ENCODE results near the gene TGFBR3. TPM values are rescaled to one million over a fixed set of nuclear protein-coding genes. Genes with fewer than 3 reads are reported as not detected.

The TGFBR3 gene
- total RNA-seq, 1 donor, result 32.2 TPM

DNA sequence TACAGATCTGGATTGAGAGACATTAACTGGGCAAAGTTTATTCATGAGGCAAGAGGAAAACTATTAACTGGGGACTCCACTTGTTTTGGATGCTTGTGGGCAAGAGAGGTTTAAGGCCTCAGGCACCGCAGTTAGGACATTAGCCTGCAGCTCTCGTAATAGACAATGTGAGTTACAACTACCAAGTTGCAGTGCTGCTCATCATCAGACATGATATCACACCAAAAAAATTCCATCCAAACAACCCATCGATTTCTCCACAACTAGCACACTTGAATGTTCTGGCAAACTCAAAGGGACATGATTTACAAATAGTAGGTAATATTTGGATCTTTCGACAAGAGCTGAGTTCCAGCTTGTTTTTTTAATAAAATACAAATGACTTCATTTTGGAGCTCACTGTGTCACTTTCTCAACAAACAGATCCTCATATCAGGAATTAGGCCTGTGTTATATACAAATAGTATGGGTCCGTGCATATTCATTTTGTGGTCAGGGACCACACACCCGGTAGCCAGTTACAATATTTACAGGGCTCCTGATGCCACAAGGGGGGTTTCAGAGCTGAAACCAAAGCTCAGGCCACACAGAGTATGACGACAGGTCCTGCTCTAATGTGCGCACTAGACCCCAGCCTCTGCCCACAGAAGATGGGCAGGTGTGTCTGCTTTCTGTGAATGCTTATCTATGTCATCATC lies 128.0 kb downstream of the TGFBR3 start:
- peaks cover 4% of the 10 kb centered on the region for H3K4me1 ChIP-seq (ENCODE audit: insufficient read depth, low read length)
- no peak overlapping the region for H2AFZ ChIP-seq (ENCODE audit: low read length)
- no peak overlapping the region for H3K4me3 ChIP-seq (ENCODE audit: insufficient read depth, low read length)
- no peaks in the 10 kb centered on the region for H4K20me1 ChIP-seq (ENCODE audit: insufficient read depth, low read length)
- no peak overlapping the region for H3K4me2 ChIP-seq (ENCODE audit: insufficient read depth, low read length)
- DNase-seq (ENCODE audit: insufficient read length, low spot score, missing footprints), result no peak
- peaks cover 3% of the 10 kb centered on the region for H3K79me2 ChIP-seq (ENCODE audit: insufficient read depth, low read length)
- no peaks in the 10 kb centered on the region for H3K36me3 ChIP-seq (ENCODE audit: insufficient read depth, low read length)
- TF ChIP-seq, protein P1, sequence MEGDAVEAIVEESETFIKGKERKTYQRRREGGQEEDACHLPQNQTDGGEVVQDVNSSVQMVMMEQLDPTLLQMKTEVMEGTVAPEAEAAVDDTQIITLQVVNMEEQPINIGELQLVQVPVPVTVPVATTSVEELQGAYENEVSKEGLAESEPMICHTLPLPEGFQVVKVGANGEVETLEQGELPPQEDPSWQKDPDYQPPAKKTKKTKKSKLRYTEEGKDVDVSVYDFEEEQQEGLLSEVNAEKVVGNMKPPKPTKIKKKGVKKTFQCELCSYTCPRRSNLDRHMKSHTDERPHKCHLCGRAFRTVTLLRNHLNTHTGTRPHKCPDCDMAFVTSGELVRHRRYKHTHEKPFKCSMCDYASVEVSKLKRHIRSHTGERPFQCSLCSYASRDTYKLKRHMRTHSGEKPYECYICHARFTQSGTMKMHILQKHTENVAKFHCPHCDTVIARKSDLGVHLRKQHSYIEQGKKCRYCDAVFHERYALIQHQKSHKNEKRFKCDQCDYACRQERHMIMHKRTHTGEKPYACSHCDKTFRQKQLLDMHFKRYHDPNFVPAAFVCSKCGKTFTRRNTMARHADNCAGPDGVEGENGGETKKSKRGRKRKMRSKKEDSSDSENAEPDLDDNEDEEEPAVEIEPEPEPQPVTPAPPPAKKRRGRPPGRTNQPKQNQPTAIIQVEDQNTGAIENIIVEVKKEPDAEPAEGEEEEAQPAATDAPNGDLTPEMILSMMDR (IDR thresholded peaks at IDR 0.05; ENCODE audit: extremely low read depth, low read depth, low read length), result no peak
- no peaks in the 10 kb centered on the region for H3K27me3 ChIP-seq (ENCODE audit: insufficient read depth, low read length)
- H3K9me3 ChIP-seq (ENCODE audit: low read depth, low read length), result no peaks in the 10 kb centered on the region
- no peak overlapping the region for H3K27ac ChIP-seq (ENCODE audit: low read depth, low read length)

GRCh38 chr1:91755702-91756287 lies 130.2 kb downstream of the TGFBR3 start:
- Histone ChIP-seq H2AFZ (ENCODE audit: low read length) (no peak overlapping the region), H3K27ac (ENCODE audit: low read depth, low read length) (no peak overlapping the region), H3K79me2 (ENCODE audit: insufficient read depth, low read length) (no peaks in the 10 kb centered on the region), H3K4me2 (ENCODE audit: insufficient read depth, low read length) (no peak overlapping the region), H3K4me3 (ENCODE audit: insufficient read depth, low read length) (no peak overlapping the region), H3K36me3 (ENCODE audit: insufficient read depth, low read length) (no peaks in the 10 kb centered on the region), H3K27me3 (ENCODE audit: insufficient read depth, low read length) (no peaks in the 10 kb centered on the region), H3K9me3 (ENCODE audit: low read depth, low read length) (no peaks in the 10 kb centered on the region), H4K20me1 (ENCODE audit: insufficient read depth, low read length) (peaks cover 2% of the 10 kb centered on the region), H3K4me1 (ENCODE audit: insufficient read depth, low read length) (peaks cover 12% of the 10 kb centered on the region)
- no peak for DNase-seq (ENCODE audit: insufficient read length, low spot score, missing footprints)
- TF ChIP-seq, protein P1 (IDR thresholded peaks at IDR 0.05; ENCODE audit: extremely low read depth, low read depth, low read length), result no peak

DNA sequence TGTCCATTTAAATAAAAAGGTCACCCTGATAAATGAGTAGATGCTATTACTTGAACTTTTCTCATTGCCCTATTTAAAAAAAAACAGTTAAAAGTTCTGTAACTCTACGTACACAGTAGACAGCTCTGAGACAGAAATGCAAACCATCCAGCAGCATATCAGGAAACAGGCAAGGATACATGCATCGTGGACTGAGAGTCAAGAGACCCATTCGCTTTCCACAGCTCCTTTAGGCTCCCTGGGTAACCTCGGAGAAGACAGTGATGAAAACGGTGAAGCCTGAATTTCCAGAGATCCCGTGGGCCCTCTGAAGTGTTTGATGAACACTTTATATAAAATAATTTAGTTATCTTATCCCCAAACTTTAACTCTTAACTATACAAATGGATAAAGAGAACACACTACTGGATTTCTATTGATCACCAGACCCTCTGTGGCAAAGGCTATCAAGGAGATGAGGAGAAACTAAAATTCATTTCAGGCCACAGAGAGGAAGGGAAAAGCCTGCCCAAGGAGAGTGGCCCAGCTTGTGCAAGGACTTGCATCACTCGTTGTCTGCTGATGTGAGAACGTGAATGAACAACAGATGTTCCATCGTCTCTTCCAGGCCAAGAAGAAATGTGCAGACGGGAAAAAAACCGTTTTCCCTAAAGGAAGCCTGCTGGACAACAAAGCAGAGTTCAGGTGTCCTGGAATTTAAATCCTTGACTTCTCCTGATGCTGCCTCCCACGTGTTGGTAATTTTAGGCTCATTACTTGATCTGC lies 131.0 kb downstream of the TGFBR3 start:
- no peaks in the 10 kb centered on the region for H3K9me3 ChIP-seq (ENCODE audit: low read depth, low read length)
- H3K4me2 ChIP-seq (ENCODE audit: insufficient read depth, low read length), result no peak overlapping the region
- H3K4me1 ChIP-seq (ENCODE audit: insufficient read depth, low read length), result peaks cover 20% of the 10 kb centered on the region
- no peaks in the 10 kb centered on the region for H3K79me2 ChIP-seq (ENCODE audit: insufficient read depth, low read length)
- no peaks in the 10 kb centered on the region for H3K36me3 ChIP-seq (ENCODE audit: insufficient read depth, low read length)
- peaks cover 5% of the 10 kb centered on the region for H4K20me1 ChIP-seq (ENCODE audit: insufficient read depth, low read length)
- no peak overlapping the region for H3K4me3 ChIP-seq (ENCODE audit: insufficient read depth, low read length)
- no peak overlapping the region for H2AFZ ChIP-seq (ENCODE audit: low read length)
- no peak for DNase-seq (ENCODE audit: insufficient read length, low spot score, missing footprints)
- H3K27ac ChIP-seq (ENCODE audit: low read depth, low read length), result no peak overlapping the region
- no peaks in the 10 kb centered on the region for H3K27me3 ChIP-seq (ENCODE audit: insufficient read depth, low read length)
- TF ChIP-seq, protein P1 (IDR thresholded peaks at IDR 0.05; ENCODE audit: extremely low read depth, low read depth, low read length), result no peak

GRCh38 chr1:91754348-91754747 lies 131.6 kb downstream of the TGFBR3 start:
- peak; percentile 62 for DNase-seq (ENCODE audit: insufficient read length, low spot score, missing footprints)
- Histone ChIP-seq H3K9me3 (ENCODE audit: low read depth, low read length) (no peaks in the 10 kb centered on the region), H4K20me1 (ENCODE audit: insufficient read depth, low read length) (peaks cover 5% of the 10 kb centered on the region), H3K27ac (ENCODE audit: low read depth, low read length) (no peak overlapping the region), H3K4me2 (ENCODE audit: insufficient read depth, low read length) (no peak overlapping the region), H3K79me2 (ENCODE audit: insufficient read depth, low read length) (no peaks in the 10 kb centered on the region), H3K4me3 (ENCODE audit: insufficient read depth, low read length) (no peak overlapping the region), H3K27me3 (ENCODE audit: insufficient read depth, low read length) (no peaks in the 10 kb centered on the region), H3K36me3 (ENCODE audit: insufficient read depth, low read length) (no peaks in the 10 kb centered on the region), H2AFZ (ENCODE audit: low read length) (no peak overlapping the region), H3K4me1 (ENCODE audit: insufficient read depth, low read length) (peaks cover 21% of the 10 kb centered on the region)
- TF ChIP-seq, protein P1 (IDR thresholded peaks at IDR 0.05; ENCODE audit: extremely low read depth, low read depth, low read length), result no peak
